GM19467 (cell line): ENCODE measurements around the gene PRELID3B.

Experiments
- ATAC-seq: cut with Tn5 transposase; IDR thresholded peaks from one replicate; pipeline ENCODE4 v1.9.1; 2021; ENCODE audit warnings: mild to moderate bottlenecking, moderate library complexity; ENCODE audit not compliant: unreplicated experiment

The PRELID3B gene

DNA sequence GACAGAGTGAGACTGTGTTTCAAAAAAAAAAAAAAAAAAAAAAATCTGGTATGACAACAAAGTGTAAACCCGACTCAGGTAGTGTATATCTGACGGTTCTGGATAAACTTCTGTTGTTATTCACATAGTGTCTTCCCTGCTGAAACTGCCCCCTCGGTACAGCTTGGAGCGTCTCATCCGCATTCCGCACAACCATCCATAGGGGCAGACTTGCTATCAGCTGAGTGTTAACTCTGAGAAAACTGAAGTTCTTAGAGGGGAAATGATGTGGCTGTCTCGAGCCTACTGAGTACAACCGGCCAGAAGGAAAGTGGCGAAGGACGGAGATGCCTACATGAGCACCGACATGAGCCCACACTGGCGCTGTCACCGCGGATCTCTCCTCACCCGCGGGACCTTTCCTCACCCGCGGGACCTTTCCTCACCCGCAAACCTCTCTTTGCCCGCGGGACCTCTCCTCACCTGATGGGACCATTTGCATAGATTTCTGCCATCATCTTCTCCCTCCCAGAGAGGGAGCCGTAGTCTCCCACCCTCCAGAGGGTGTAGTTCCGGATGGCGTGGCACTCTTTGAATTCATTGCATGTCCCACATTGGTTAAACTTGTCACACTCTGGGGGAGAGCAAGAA is 45.3 kb downstream of the PRELID3B start:
- no peak for ATAC-seq

DNA sequence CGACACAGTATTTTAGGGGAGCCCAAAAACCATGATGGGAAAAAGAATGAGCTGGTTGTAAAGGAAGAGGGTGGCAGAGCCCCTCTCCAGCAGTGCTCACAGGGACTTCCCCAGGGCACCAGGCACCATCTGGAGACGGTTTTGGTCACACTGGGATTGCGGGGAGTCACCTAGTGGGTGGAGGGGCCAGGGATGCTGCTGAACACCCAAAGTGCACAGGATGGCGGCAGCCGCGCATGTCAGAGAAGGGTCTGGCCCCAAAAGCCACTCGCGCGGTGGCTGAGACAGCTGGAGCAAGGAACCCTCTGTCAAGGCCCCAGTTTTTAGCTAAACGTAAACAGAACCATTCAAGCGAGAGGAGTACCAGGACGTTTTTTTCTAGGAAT is 46.4 kb downstream of the PRELID3B start:
- ATAC-seq: no peak

GRCh38 chr20:58995461-58996225 is 46.9 kb downstream of the PRELID3B start:
- ATAC-seq: no peak

DNA sequence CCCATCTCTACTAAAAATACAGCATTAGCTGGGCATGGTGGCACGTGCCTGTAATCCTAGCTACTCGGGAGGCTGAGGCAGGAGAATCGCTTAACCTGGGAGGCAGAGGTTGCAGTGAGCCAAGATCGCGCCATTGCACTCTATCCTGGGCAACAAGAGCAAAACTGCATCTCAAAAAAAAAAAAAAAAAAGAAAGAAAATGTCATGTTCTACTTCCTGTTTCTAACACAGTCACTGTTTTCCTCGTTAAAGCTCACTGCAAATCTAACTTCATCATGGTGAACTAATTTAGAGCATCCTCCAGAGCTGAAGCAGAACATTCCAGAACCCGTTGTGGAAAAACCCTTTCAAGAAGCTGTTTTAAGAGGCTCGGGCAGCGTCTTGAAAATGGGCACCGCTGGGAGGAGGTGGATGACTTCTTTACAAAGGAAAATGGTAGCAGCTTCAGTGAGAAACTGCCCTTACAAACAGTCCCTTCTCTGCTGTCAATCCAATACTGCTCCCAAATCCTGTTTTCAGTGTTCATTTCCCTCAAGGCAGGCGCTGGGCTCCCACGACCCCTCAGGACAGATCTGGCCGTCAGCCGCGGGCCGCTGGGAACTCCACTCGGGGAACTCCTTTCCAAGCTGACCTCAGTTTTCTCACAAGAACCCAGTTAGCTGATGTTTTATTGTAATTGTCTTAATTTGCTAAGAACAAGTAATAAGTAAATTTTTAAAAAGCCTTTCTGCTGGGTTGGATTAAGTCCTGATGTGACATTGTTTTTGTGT is 48.0 kb downstream of the PRELID3B start:
- ATAC-seq: no peak

DNA sequence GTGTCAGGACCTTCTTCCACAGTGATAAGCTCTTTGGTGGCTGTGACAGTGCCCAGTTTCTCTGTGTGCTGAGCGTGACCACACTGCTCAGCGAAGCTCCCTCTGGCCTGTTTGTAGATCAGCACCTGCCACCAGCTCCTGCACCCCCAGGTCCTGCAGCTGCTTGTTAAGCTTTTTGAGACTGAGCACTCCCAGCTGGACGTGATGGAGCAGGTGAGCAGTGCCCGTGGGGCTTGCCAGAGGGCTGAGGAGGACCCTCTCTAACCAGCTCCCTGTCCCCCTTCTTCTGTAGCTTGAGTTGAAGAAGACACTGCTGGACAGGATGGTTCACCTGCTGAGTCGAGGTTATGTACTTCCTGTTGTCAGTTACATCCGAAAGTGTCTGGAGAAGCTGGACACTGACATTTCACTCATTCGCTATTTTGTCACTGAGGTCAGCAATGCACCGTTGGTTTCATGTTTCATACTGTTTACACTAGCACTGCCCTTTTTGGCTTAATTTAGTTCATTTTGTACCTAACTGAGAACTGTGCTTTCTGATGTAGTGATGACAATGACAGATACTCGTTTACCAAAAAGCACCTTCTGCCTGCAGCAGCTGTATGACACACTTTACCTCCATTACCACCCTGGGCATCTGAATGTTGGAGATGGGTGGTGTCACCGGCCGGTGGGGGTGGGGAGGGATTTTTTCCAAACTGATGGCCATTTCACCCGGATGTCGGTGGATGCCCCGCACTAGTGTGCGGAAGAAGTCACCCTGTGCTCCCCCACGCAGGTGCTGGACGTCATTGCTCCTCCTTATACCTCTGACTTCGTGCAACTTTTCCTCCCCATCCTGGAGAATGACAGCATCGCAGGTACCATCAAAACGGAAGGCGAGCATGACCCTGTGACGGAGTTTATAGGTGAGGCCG is 49.0 kb downstream of the PRELID3B start:
- ATAC-seq: no peak

GRCh38 chr20:58992911-58993310 is 49.7 kb downstream of the PRELID3B start:
- ATAC-seq: no peak

GRCh38 chr20:58991715-58992114 is 50.9 kb downstream of the PRELID3B start:
- ATAC-seq: no peak

DNA sequence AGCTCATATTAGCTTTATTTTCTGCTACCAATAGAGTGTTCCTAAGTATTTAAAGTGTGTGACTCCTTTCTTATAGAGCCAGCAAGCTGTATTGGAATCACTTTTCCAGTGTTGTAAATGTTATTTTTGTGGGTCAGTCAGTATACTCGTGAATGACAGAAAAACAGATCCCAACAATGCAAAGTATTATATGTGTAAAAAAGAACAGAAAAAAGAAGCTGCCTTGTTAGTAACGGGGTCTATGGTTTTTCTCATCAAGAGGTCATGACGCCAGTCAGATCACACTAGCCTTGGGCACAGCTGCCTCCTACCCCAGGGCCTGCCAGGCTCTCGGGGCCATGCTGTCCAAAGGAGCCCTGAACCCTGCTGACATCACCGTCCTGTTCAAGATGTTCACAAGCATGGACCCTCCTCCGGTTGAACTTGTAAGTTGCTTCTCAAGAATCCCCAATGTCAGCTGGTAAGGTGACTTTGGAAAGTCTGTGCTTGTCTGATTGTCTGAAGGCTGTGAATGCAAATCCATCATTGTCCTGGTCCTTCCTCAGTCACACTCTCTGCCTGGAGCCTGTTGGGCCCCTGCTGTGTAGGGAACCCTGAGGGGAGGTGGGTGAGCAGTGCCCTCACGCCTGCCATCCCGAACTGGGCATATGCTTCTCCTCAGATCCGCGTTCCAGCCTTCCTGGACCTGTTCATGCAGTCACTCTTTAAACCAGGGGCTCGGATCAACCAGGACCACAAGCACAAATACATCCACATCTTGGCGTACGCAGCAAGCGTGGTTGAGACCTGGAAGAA is 51.7 kb downstream of the PRELID3B start:
- no peak for ATAC-seq

- no peak for ATAC-seq
Measured at GRCh38 chr20:58989196-58989595, 53.4 kb downstream of the PRELID3B start.

DNA sequence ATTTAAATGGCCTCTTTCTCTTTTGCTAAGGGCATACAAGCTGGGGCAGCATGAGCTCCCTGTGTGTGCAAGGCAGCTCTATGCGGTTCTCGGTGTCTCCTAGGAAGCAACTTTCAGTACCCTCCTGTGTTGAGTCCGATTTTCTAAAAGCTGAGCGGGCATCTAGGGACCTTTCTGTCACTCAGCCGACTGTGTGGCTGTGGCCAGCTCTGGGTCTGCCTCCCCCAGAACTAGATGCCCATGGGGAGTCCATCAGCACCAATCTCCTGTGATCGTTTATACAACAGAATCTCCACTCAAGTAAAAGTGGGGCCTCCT is 54.1 kb downstream of the PRELID3B start:
- ATAC-seq: no peak

DNA sequence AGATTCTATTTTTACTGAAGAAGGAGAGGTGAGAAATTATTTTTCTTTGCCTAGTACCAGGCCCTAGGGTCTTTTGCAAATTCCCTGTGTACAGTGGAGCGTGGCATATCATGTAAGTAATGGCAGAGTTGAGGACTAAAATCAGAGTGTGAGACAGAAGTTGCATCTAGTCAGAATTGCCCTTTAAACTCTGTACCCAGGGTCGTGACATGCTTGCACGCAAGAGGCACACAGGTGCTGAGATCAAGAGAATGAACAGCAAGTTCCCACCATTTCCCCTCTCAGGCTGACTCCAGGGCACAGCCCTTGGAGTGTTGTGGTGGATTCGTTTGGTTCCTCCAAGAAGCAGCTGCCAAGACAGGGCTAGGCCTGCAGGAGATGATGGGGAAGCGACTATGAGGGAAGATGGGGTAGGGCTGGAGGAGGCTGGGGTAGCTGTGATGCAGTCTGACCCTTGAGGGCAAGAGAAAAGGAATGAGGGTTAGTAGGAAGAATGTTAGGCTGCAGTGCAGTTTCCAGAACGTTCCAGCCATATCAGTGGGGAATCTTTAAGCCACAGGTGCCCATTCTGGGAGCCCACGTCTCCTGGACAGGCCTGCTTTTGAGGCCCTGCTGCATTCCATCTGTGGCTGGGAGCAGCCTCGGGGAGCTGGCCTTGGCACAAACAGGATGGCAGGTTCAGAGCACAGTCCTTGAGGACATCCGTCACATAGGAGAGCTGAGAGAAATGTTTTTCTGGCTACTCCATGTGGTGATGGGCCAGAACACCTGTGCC is 54.6 kb downstream of the PRELID3B start:
- ATAC-seq: no peak

DNA sequence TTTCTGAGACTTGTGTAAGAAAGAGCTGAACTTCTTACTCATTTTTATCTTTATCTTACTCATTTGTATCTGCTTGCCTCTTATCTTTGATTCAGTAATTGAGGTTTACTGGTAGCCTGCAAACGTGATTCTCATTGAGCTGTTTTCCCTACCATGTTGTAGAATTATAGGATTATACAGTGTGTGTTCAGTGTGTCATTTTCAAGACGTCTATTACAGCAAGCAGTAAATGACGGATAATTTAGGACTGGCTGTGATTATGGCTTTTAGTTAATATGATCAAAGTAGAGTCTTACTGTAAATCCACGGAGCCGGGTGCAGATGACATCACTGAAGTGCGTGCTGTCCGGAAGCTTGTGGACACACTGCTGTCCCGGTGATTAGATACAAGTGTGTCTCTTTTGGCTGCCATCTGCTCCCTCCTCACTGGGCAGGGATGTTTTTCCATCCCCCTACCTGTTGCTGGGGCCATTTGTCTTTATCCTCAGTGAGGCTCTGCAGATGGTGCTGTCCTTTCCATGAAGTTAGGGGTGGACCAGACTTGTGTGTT is 55.5 kb downstream of the PRELID3B start:
- no peak for ATAC-seq

GRCh38 chr20:58986286-58986967 is 56.2 kb downstream of the PRELID3B start:
- ATAC-seq: no peak

GRCh38 chr20:58985656-58986055 is 56.9 kb downstream of the PRELID3B start:
- ATAC-seq: no peak

GRCh38 chr20:58984691-58985090 is 57.9 kb downstream of the PRELID3B start:
- no peak for ATAC-seq
